ENCODE measurements around the gene RABGAP1.

The RABGAP1 gene

GRCh38 chr9:123087359-123087888 lies 146.6 kb downstream of the RABGAP1 start:
- no peak for DNase-seq

GRCh38 chr9:123089040-123089439 lies 148.2 kb downstream of the RABGAP1 start:
- DNase-seq, result no peak

DNA sequence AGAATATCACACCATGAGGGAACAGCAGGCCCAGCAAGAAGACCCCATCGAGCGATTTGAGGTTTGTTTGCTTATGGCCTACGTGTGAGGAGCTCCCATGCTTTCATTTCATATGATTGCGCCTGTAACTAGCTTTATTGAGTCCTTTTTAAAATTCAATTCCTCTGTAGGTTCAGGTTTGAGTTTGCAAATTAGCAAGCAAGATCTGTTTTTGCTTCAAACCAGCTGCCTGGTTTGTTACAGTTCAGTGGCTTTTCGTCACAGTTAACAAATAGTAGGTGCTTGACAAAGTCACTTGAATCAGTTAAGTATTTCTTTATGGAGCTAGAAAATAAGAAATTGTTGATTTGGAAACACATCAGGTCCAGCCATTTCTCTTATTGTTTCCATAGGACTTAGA lies 149.0 kb downstream of the RABGAP1 start:
- no peak for DNase-seq

GRCh38 chr9:123090198-123090896 lies 149.5 kb downstream of the RABGAP1 start:
- no peak for DNase-seq

DNA sequence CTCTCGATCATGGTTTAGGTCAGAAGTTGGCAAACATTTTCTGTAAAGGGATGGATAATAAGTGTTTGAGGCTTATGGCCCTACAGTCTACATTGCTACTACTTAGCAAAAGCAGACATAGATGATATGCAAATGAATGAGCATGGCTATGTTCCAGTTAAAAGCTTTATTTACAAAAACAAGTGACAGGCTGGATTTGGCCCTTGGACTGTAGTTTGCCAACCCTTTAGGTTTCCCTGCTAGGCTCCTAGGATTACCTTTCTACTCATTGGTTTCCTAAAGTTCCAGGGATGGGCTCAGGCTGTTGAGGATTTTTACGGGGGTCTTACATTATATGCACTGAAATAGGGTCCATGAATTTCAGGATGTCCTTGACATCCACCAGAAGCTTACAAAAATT lies 150.1 kb downstream of the RABGAP1 start:
- no peak for DNase-seq

- DNase-seq, result no peak
Measured at GRCh38 chr9:123091459-123091858, 150.6 kb downstream of the RABGAP1 start.

DNA sequence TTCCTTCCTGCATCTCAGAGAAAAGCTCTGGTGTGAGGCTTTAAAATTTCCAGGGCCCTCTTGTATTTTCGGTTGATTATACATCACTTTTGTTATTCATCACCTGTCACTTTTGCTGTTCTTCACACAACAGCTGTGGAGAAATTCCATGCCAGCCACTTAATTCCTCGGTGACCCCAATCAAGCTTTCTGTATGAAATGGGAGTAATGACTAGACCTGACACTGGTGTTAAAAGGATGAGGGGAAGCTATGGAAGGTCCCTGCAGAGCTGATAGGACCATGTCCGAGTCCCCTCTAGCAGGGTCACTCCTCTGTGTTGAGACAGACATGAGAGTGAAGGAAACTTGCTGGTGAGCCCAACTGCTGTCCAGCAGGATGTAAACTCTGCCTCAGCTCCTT lies 152.3 kb downstream of the RABGAP1 start:
- DNase-seq, result no peak

DNA sequence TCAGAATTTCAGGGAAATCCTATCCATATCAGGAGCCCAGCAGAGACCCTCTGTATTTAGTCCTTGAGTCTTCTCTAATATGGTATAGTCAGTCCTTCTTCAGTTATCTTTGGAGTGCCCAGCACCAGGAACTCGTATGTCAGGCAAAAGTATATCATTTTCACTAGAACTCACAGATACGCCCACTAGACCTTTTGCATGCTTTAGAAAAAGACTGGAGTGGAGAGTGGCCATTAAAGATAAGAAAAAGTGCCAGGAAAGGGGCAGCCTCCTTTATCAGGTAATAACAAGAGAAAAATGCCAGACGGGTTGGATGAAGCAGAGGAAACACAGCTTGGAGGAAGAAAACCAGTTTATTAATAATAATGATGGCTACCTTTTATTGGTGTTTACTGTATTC lies 156.2 kb downstream of the RABGAP1 start:
- DNase-seq, result no peak

DNA sequence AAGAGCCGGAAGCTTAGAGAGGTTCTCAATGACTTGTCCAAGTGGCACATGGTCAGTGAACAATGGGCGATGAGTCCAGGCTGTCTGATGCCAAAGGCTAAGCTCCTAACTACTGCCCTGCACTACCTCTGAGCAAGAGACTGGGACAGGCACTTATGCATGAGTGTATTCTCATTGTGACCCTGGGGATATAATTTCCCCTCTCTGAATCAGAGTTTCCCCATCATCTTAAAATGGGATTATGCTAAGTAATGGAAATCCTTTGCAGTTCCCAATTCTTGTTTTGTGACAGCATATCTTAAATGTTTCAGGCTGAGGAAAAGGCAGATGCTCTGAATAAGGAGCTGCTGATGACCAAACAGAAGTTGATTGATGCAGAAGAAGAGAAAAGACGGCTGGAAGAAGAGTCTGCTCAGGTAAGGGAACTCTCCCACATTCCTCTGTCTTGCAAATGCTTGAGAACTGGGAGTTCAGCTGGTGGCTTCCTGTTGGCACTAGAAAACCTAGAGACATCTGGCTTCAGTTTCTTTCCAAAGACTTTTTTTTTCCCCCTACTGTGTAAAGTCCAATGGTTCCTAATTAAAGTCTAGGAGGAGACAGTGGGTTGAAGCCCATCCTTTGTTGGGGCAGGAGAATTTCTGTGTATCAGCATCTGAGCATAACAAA lies 156.7 kb downstream of the RABGAP1 start:
- DNase-seq, result no peak

DNA sequence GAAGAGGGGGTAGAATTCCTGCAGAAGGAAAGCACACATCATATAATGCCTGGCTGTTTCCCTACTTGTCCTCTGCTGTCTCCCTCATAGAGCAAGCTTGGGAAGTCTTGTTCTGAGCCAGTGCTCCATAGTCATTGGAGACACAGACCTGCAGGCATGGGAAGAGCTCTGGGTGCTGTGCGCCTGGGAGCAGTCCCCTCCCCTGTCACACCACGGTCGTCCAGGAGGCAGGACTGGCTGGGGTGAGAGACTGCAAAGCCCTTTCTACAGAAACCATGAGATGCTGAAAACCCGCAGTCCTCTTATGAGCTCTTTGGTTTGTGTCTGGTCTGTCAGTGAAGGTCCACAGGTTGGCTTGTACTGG lies 157.3 kb downstream of the RABGAP1 start:
- DNase-seq, result no peak

DNA sequence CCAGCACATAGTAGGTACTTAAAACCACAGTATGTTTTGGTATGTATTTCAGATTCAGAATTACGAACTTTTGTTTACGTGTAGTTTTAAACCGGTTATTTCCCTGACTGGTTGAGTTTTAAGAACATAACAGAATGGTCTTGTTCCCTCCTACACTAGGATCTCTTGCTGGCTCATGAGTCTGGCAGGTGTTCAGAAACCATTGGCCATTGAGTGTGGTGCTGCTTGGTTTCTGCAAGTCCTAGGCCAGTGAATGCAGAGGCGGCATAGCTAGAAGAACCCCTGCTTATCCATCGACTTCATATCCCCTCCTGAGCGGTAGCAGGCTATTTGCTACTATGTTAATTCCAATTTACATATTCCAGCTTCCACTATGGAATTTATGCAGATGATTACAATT lies 158.2 kb downstream of the RABGAP1 start:
- no peak for DNase-seq

DNA sequence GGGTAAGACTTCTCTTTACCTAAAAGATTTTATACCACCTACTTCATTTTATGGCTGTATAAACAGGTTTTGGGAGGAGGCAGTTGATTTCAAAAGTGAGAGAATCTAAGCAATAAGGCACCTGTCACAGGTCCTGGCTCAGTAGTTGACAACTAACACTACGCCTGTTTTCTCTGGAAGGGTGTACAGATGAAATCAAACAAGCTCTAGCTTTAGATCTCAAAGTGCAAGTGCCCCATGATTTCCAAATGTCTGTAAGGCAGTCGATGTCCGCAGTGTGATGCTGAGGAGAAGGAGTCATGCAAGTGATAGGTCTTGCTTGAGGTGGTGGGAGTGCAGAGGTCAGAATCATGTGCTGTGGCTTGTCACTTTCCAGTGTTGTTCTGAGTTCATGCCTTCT lies 158.7 kb downstream of the RABGAP1 start:
- DNase-seq, result no peak

GRCh38 chr9:123102375-123103113 lies 161.7 kb downstream of the RABGAP1 start:
- no peak for DNase-seq

DNA sequence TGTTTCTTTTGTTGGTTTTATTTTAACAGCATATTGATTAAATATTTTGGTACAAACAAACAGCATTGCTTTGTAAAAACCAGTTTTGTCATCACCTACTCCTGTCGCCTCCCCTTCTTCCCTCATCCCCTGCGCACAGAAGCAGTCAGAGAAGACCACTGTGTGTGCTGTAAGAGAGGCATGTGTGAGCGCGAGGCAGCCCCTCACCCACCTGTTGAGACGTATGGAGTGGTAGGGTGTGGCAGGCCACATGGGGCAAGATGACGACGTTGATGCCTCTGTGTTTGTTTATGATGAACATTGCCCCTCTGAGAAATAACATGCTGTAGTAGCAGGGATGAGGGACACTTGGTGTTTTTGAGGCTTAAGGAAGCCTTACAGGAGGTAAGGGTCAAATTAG lies 164.0 kb downstream of the RABGAP1 start:
- no peak for DNase-seq

GRCh38 chr9:123105490-123105889 lies 164.7 kb downstream of the RABGAP1 start:
- no peak for DNase-seq

DNA sequence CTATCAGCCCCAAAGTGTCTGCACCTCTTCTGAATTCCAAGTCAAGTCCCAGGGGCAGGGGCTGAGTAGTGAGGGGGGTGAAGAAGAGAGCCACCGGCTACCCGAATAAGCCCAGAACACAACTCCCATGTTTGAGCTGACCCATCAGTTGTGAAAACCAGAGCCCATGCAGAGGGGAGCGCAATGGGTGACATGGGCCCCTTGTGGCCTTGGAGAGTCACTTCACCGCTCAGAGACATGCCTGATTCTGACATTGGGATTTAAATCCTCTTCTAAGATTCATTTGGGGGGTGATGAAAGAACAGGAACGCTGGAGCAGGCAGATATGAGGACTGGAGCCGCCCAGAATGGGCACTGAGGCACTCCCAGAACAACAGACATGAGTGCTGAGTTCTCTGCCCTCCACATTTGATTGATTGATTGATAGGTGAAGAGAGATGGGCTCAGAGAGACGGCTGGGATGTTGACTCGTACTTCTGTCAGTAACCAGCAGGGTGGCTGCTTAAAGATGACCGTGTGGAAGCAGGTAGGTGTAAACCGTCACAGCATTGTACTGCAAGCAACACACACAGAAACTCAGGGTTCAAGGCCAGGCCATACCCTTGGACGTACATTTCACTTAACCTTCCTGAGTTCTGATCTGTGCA lies 166.9 kb downstream of the RABGAP1 start:
- DNase-seq, result no peak

GRCh38 chr9:123108976-123109375 lies 168.2 kb downstream of the RABGAP1 start:
- no peak for DNase-seq

DNA sequence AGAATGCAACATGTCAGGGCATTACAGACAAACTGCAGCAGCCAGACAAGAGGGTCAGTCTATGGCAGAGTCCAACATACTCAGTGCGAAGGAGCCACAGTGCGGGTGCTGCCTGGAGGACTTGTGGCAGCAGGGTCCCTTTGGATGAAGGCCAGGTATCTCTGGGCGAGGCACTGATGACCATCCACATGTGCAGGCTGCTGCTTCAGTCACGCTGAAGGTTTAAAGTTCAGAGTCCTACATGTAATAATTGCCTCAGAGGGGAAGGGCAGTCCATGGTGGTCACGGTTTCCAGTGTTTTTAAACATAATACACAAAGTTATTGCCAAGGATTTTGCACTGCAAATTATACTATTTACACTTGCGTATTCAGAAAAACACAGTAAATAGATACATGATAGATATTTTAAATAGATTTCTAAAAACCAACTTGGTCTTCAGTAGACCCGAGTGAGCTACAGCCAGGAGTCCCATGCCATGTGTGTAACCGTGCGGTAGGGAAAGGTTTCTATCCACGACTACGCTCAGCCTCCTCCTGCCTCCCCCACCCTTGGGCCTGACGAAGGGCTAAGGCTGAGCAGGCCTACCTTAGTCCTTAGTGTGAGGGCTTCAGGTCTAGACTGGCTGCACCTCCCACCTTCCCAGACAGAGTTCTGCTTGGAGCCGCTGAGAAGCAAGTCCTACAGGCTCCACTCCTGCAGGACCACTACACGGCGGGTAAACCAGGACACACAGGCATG lies 168.9 kb downstream of the RABGAP1 start:
- DNase-seq, result no peak

DNA sequence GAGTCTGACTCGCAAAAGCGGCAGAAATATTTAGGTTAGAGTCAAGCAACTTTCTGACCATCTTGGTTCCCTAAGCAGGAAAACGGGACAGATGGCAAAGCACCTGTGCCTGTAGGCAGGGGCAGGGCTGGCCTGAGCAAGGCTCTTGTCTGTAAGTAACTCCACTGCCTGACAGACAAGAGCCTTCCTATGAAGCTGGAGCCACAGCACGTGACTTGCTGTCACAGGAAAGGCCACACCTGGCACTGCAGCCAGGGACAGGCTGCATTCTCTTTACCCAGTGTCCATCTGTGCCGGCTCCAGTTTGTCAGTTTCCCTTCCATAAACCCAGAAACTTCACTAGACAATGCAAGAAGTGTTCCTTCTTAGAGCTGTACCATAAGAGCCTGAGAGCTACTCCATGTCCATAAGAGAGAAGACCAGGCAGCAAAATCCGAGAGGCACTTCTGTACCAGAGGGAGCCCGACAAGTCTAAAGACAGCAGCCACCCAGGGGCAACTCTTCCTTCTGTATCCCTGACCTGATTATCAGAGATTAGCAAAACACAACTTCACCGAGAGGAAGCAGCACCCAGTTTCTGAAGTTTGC lies 170.7 kb downstream of the RABGAP1 start:
- no peak for DNase-seq

GRCh38 chr9:123112015-123112975 lies 171.5 kb downstream of the RABGAP1 start:
- DNase-seq, result no peak

DNA sequence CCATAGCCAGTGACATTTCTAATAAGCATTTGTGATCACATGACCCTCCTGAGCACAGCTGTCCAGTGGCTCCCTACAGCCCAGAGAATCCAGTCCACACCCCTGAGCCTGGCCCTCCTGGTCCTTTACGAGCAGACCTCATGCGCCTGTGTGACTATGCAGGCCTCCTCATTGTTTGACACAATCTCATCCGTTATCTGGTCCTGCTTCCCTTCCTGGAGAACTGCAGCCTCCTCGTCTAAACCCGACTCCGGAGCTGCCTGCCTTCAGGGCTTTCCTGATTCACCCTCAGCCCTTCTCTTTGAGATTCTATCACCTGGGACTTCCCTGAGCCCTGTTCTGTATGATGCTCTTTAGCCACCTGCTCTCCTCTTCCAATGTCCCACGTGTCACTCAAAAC lies 172.4 kb downstream of the RABGAP1 start:
- DNase-seq, result no peak

All from activated gamma-delta T cell (primary cell).